ENCODE results near the gene RDH13.
"Not testable (repeated sequence)": the region's sequence is repeated elsewhere in the genome, so short reads cannot be mapped to it uniquely, and the experiment has no call there.

Gene RDH13

DNA sequence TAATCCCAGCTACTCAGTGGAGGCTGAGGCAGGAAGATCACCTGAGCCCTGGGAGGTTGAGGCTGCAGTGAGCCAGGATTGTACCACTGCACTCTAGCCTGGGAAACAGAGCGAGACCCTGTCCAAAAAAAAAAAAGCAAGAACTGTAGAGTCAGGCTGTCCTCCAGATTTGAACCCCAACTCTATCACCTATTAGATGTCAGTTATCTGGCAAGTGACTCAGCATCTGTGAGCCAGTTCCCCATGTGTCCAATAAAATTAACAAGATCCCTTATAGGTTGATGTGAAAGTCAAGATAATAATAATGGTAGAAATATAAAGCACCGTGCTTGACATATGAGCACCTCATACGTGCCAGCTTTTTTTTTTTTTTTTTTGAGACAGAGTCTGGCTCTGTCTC lies 46.9 kb downstream of the RDH13 start:
- no peak overlapping the region for H3K27ac Mint-ChIP-seq
- peaks cover 9% of the 10 kb centered on the region for H3K36me3 Mint-ChIP-seq (ENCODE audit: low read depth)
- no peak overlapping the region for H3K4me3 Mint-ChIP-seq
- intact Hi-C loops (cut with micrococcal nuclease) = no loop called here
- H3K9me3 Mint-ChIP-seq = no peaks in the 10 kb centered on the region
- peaks cover 11% of the 10 kb centered on the region for H3K27me3 Mint-ChIP-seq
- H3K4me1 Mint-ChIP-seq (ENCODE audit: low read depth) = peaks cover 10% of the 10 kb centered on the region

DNA sequence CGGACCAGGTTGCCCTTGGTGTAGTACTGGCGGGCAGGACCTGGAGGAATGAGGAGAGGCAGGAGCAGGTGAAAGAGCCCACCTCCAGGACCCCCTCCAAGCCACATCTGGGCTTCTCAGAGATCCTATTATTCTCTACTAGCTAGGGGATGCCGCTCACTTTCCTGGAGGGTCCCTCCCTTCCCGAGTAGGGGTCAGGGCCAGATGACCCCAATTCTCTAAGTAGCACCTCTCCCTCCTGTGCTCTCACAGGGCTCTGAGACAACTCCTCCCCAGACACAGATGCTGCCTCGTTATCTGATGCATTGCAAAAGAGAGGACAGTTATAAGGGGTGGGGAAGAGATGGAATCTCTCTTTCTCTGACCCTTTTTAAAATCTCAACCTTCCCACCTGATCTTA lies 47.8 kb downstream of the RDH13 start:
- Mint-ChIP-seq H3K9me3 (no peaks in the 10 kb centered on the region), H3K4me1 (ENCODE audit: low read depth) (peaks cover 10% of the 10 kb centered on the region), H3K36me3 (ENCODE audit: low read depth) (peaks cover 9% of the 10 kb centered on the region), H3K27me3 (peaks cover 13% of the 10 kb centered on the region), H3K4me3 (peak overlapping the region; percentile 11), H3K27ac (no peak overlapping the region)
- intact Hi-C loops (cut with micrococcal nuclease) = no loop called here

DNA sequence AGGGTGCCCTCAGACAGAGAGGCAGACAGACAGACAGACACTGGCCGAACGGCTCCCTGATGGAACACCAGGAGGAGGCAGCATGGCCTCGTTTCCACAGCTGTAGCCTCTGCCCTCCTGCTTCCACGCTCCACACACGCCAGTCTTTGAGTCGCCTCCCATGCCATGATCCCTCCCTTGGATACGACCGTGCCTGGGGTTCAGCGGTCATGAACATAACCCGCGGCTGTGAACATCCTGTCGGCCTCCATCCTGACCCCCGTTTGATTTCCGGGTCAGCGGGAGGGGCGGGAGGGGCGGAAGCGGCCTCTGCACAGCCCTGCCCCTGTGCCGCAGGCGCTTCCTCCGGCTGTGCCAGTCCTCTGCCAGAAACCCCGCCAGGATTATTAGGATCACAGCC lies 48.2 kb downstream of the RDH13 start:
- Mint-ChIP-seq H3K4me3 (peak overlapping the region; percentile 11), H3K9me3 (no peaks in the 10 kb centered on the region), H3K27ac (no peak overlapping the region), H3K27me3 (peaks cover 13% of the 10 kb centered on the region), H3K36me3 (ENCODE audit: low read depth) (peaks cover 9% of the 10 kb centered on the region), H3K4me1 (ENCODE audit: low read depth) (peaks cover 10% of the 10 kb centered on the region)
- intact Hi-C loops (cut with micrococcal nuclease) = no loop called here

DNA sequence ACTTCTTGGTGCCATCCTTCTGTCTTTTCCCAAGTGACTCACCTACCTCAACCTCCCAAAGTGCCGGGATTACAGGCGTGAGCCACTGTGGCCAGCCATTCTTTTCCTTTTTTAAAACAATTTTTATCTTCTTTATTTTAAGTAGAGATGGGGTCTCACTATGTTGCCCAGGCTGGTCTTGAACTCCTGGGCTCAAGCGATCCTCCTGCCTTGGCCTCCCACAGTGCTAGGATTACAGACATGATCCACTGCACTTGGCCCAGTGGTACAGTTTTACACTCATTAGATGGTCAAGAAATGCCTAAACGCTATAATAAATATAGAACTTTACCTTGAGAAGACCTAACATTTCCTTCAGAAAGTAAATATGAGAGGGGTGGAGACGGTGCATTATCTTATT lies 49.4 kb downstream of the RDH13 start:
- Mint-ChIP-seq H3K4me3 (no peak overlapping the region), H3K9me3 (peaks cover 3% of the 10 kb centered on the region), H3K27ac (no peak overlapping the region), H3K27me3 (peaks cover 15% of the 10 kb centered on the region), H3K36me3 (ENCODE audit: low read depth) (peaks cover 9% of the 10 kb centered on the region), H3K4me1 (ENCODE audit: low read depth) (peaks cover 21% of the 10 kb centered on the region)
- intact Hi-C loops (cut with micrococcal nuclease) = no loop called here

DNA sequence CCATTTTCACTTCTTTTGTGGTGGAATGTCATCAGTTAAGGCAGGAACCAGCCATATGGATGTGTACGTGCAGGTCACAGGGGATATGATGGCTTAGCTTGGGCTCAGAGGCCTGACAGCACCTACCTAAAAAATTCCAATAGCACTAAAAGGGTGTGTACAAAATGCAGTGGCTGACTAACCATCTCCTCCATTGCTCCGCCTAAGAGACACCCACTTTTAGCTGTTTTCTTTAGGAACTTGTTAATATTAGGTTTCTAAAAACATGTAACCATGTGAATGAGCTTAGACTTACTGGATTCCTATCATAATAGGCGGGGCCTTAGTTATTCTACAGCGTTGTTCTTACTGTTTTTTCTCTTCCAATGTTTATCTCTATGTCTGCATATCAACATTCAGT lies 50.6 kb downstream of the RDH13 start:
- Mint-ChIP-seq H3K4me1 (ENCODE audit: low read depth) (peaks cover 33% of the 10 kb centered on the region), H3K27me3 (peaks cover 17% of the 10 kb centered on the region), H3K36me3 (ENCODE audit: low read depth) (peaks cover 9% of the 10 kb centered on the region), H3K27ac (no peak overlapping the region), H3K9me3 (peaks cover 16% of the 10 kb centered on the region), H3K4me3 (no peak overlapping the region)
- intact Hi-C loops (cut with micrococcal nuclease) = no loop called here

DNA sequence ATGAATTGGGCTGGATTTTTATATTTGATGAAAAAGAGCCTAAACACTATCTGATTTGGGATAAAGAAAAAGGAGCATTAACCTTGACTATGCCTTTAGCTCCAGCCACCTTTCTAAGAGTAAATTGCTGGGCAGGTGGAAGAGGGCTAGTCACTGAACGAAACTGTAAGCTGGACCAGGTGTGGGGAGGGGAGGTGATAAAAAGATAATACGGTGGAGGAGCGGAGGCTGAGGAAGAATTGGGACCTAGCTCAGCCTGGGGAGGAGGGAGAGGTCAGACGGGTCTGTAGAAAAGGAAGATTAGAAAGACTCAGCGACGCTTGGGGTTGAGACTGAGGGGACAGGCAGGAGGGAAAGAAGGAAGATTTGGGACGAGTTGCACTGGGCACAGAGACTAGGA lies 52.4 kb downstream of the RDH13 start:
- peaks cover 17% of the 10 kb centered on the region for H3K27me3 Mint-ChIP-seq

DNA sequence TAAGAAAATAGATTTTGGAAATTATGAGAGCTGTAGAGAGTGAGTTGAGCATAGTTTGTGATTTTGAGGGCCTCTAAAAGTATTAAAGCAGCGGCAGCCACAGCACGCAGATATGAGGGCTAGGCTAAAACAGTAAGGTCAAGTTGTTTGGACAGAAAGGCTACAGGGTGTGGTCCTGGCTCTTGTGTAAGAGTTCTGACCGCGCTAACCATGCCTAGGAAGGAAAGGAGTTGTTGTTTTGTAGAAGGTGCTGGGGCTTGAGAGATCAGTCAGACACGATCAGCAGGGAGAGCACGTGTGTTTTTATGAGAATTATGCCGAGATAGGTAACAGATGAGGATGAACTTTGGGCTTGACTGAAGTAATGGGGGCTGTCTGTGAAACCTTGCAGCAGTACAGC lies 54.2 kb downstream of the RDH13 start:
- H3K27ac Mint-ChIP-seq; intact Hi-C loops (cut with micrococcal nuclease): not testable (repeated sequence)
- peak overlapping the region; percentile 27 for H3K4me3 Mint-ChIP-seq
- H3K27me3 Mint-ChIP-seq = peaks cover 28% of the 10 kb centered on the region
- H3K4me1 Mint-ChIP-seq (ENCODE audit: low read depth) = peaks cover 35% of the 10 kb centered on the region
- H3K36me3 Mint-ChIP-seq (ENCODE audit: low read depth) = peaks cover 23% of the 10 kb centered on the region
- H3K9me3 Mint-ChIP-seq = peaks cover 48% of the 10 kb centered on the region

More for the DNA sequence above, 52.4 kb downstream of the RDH13 start:
- Mint-ChIP-seq H3K9me3 (peaks cover 30% of the 10 kb centered on the region), H3K4me1 (ENCODE audit: low read depth) (peaks cover 44% of the 10 kb centered on the region), H3K36me3 (ENCODE audit: low read depth) (peaks cover 12% of the 10 kb centered on the region)
- H3K4me3 Mint-ChIP-seq; intact Hi-C loops (cut with micrococcal nuclease); H3K27ac Mint-ChIP-seq: not testable (repeated sequence)

DNA sequence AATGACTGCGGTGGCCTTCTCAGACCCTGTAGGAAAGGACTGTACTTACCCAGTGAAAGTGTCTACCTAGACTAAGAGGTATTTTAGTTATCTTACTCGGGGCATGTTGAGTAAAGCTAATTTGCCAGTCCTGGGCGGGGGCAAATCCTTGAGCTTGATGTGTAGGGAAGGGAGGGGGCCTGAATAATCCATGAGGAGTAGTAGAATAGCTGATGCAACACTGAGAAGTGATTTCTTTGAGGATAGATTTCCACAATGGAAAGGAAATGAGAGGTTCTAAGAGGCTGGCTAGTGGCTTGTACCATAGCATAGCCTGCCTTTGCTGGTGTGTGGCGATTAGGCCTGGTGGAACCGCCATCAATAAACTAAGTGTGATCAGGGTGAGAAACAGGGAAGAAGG lies 54.8 kb downstream of the RDH13 start:
- H3K4me3 Mint-ChIP-seq; H3K27ac Mint-ChIP-seq; intact Hi-C loops (cut with micrococcal nuclease): not testable (repeated sequence)
- peaks cover 35% of the 10 kb centered on the region for H3K4me1 Mint-ChIP-seq (ENCODE audit: low read depth)
- peaks cover 34% of the 10 kb centered on the region for H3K27me3 Mint-ChIP-seq
- peaks cover 49% of the 10 kb centered on the region for H3K9me3 Mint-ChIP-seq
- peaks cover 26% of the 10 kb centered on the region for H3K36me3 Mint-ChIP-seq (ENCODE audit: low read depth)

DNA sequence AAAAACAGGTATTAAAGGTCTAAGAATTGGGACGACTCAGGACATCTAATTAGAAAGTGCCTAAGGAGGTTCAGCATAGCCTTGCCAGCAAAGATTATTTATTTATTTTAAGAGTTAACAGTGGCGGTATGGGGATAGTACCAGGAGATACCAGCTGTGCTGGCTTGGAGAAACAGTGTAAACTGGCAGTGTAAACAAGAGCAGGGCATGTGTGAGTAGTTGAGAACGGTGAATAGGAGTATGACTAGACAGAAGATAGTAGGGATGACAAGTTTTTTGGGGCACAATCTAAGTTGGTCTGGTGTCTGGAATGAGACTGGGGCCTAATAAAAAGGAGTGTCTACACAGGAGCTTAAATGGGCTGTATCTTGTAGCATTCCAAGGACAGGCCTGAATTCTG lies 55.4 kb downstream of the RDH13 start:
- H3K4me3 Mint-ChIP-seq; intact Hi-C loops (cut with micrococcal nuclease); H3K27ac Mint-ChIP-seq: not testable (repeated sequence)
- Mint-ChIP-seq H3K9me3 (peaks cover 49% of the 10 kb centered on the region), H3K4me1 (ENCODE audit: low read depth) (peaks cover 35% of the 10 kb centered on the region), H3K36me3 (ENCODE audit: low read depth) (peaks cover 28% of the 10 kb centered on the region), H3K27me3 (peaks cover 35% of the 10 kb centered on the region)

DNA sequence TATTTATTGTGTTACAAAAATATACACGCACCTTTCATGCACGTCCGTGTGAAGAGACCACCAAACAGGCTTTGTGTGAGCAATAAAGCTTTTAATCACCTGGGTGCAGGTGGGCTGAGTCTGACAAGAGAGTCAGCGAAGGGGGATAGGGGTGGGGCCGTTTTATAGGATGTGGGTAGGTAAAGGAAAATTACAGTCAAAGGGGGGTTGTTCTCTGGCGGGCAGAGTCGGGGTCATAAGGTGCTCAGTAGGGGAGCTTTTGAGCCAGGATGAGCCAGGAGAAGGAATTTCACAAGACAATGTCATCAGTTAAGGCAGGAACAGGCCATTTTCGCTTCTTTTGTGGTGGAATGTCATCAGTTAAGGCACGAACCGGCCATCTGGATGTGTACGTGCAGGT lies 56.2 kb downstream of the RDH13 start:
- intact Hi-C loops (cut with micrococcal nuclease); H3K27ac Mint-ChIP-seq: not testable (repeated sequence)
- H3K36me3 Mint-ChIP-seq (ENCODE audit: low read depth) = peaks cover 28% of the 10 kb centered on the region
- peaks cover 35% of the 10 kb centered on the region for H3K4me1 Mint-ChIP-seq (ENCODE audit: low read depth)
- H3K4me3 Mint-ChIP-seq = peak overlapping the region; percentile 11
- peaks cover 39% of the 10 kb centered on the region for H3K27me3 Mint-ChIP-seq
- peaks cover 49% of the 10 kb centered on the region for H3K9me3 Mint-ChIP-seq

DNA sequence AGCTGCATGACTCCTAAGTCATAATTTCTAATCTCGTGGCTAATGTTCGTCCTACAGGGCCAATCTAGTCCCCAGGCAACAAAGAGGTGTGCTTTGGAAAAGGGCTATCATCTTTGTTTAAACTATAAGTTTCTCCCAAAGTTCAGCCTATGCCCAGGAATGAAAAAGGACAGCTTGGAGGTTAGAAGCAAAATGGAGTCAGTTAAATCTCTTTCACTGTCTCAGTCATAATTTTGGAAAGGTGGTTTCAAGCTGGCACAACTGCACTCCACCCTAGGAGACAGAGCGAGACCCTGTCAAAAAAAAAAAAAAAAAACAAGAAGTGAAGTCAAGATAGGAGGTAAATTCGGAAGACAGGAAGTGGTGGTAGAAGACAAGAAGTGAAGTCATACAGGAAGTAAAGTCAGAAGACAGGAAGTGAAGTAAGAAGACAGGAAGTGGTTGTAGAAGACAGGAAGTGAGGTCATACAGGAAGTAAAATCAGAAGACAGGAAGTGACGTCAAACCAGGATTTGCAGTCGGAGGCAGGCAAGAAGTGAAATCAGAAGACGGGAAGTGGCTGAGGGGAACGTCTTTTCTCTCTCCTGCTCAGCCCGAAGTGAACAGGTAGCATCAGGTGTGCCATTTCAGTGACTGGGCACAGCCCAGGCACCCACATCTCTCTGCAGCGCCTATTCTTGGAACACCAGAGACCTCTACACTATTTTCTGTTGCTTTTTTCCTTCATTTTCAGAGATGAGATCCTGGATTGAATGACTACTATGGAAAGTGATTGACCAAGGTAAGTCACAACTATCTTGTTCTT lies 57.1 kb downstream of the RDH13 start:
- peaks cover 35% of the 10 kb centered on the region for H3K27me3 Mint-ChIP-seq
- peaks cover 35% of the 10 kb centered on the region for H3K4me1 Mint-ChIP-seq (ENCODE audit: low read depth)
- peak overlapping the region; percentile 71 for H3K27ac Mint-ChIP-seq
- peak overlapping the region; percentile 70 for H3K4me3 Mint-ChIP-seq
- H3K9me3 Mint-ChIP-seq = peaks cover 49% of the 10 kb centered on the region
- H3K36me3 Mint-ChIP-seq (ENCODE audit: low read depth) = peaks cover 33% of the 10 kb centered on the region
- intact Hi-C loops (cut with micrococcal nuclease) = no loop called here

DNA sequence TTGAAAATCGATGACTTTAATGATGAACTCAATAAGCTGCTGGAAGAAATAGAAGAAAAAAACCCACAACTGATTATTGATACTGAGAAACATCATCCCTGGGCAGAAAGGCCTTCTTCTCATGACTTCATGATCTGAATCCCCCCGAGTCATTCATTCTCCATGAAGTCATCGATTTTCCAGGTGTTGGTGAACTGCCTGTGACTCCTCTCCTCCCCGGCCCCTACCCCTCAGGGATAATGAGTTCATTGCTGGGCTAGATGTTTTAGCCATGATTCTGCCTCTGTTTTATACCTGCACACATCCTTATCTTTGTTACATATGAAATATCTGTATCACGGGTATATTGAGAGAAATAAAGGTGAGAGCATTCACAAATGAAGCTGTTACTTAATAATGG lies 62.2 kb downstream of the RDH13 start:
- H3K4me3 Mint-ChIP-seq = no peak overlapping the region
- H3K27me3 Mint-ChIP-seq = peaks cover 39% of the 10 kb centered on the region
- peaks cover 53% of the 10 kb centered on the region for H3K36me3 Mint-ChIP-seq (ENCODE audit: low read depth)
- H3K9me3 Mint-ChIP-seq = peaks cover 20% of the 10 kb centered on the region
- no peak overlapping the region for H3K27ac Mint-ChIP-seq
- H3K4me1 Mint-ChIP-seq (ENCODE audit: low read depth) = peaks cover 3% of the 10 kb centered on the region
- intact Hi-C loops (cut with micrococcal nuclease) = no loop called here

DNA sequence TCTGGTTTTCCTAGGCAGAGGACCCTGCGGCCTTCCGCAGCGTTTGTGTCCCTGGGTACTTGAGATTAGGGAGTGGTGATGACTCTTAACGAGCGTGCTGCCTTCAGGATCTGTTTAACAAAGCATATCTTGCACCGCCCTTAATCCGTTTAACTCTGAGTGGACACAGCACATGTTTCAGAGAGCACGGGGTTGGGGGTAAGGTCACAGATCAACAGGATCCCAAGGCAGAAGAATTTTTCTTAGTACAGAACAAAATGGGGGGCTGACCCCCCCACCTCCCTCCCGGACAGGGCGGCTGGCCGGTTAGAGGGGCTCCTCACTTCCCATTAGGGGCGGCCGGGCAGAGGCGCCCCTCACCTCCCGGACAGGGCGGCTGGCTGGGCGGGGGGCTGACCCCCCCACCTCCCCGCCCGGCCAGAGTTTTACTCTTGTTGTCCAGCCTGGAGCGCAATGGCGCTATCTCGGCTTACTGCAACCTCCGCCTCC lies 64.2 kb downstream of the RDH13 start:
- H3K27ac Mint-ChIP-seq; H3K4me3 Mint-ChIP-seq; H3K4me1 Mint-ChIP-seq (ENCODE audit: low read depth); intact Hi-C loops (cut with micrococcal nuclease); H3K9me3 Mint-ChIP-seq: not testable (repeated sequence)
- H3K27me3 Mint-ChIP-seq = peaks cover 34% of the 10 kb centered on the region
- H3K36me3 Mint-ChIP-seq (ENCODE audit: low read depth) = peaks cover 55% of the 10 kb centered on the region

DNA sequence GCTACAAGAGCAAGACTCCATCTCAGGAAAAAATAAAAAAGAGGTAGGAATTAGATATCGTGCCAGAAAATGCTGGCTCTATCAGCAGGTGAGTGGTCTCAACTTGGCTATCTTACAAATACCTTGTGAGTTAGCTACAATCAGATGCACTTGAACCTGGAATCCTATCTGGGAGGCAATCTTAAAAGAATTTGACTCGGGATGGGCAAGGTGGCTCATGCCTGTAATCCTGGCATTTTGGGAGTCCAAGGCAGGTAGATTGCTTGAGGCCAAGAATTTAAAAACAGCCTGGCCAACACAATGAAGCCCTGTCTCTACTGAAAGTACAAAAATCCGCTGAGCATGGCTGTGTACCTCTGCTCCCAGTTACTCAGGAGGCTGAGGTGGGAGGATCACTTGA lies 67.4 kb downstream of the RDH13 start:
- Mint-ChIP-seq H3K9me3 (no peaks in the 10 kb centered on the region), H3K27ac (no peak overlapping the region), H3K4me3 (no peak overlapping the region), H3K27me3 (peaks cover 21% of the 10 kb centered on the region), H3K36me3 (ENCODE audit: low read depth) (peaks cover 63% of the 10 kb centered on the region), H3K4me1 (ENCODE audit: low read depth) (peaks cover 3% of the 10 kb centered on the region)
- intact Hi-C loops (cut with micrococcal nuclease) = no loop called here
